K562 (cell line): ENCODE results near the gene TOM1L1. TPM values are rescaled to one million over a fixed set of nuclear protein-coding genes. Genes with fewer than 3 reads are reported as not detected.

Experiments
- FOXM1 ChIP-seq, 2 experiments: fragments of 450-650 bp in 1 of 2; sonication (generic) in 1 of 2; formaldehyde crosslinking in 1 of 2; IDR thresholded peaks; 2 replicates each; pipeline versions ENCODE4 v1.6.1 to v1.9.0; 2017 to 2022; ENCODE audit warnings: low read depth in 2 of 2, mild to moderate bottlenecking in 2 of 2, missing genetic modification reagents in 1 of 2, moderate library complexity in 1 of 2
- HEY1 ChIP-seq: fragments of 250-450 bp; sonication (Bioruptor Pico); IDR thresholded peaks from 2 replicates; pipeline ENCODE4 v1.5.0; 2020; ENCODE audit warnings: mild to moderate bottlenecking, moderate library complexity, borderline replicate concordance
- MYC ChIP-seq, 2 experiments: fragments of 250-450 bp in 1 of 2; sonication (Bioruptor Pico) in 1 of 2; IDR thresholded peaks; 2 replicates each; pipeline versions ENCODE4 v1.5.1 to v1.6.1; 2012 to 2021; ENCODE audit warnings: low read depth in 2 of 2, borderline replicate concordance in 1 of 2, improper control_type of control experiment in 1 of 2, low read length in 1 of 2, mild to moderate bottlenecking in 1 of 2, moderate library complexity in 1 of 2
- ZBTB8A ChIP-seq: fragments of 450-650 bp; IDR thresholded peaks from 2 replicates; pipeline ENCODE4 v1.6.1; 2018; ENCODE audit warnings: mild to moderate bottlenecking, moderate library complexity; ENCODE audit not compliant: partially characterized antibody
- ZNF134 ChIP-seq: fragments of 250-450 bp; sonication (Bioruptor Pico); conservative IDR thresholded peaks from 2 replicates; pipeline ENCODE4 v1.4.0; 2020
- polyA plus RNA-seq, 8 experiments: library from polyadenylated mRNA; depleted of rRNA in 4 of 8; stranded (reverse) in 5 of 8; unstranded in 3 of 8; fragments of >200 nt; fragmentation: Nextera tagmentation in 2 of 8; fragmentation: Illumina TruSeq in 1 of 8; extraction: Ambion mirVana in 2 of 8; extraction: Trizol in 1 of 8; gene quantifications; 2 replicates each; pipeline versions ENCODE4 v1.2.1 to v1.2.3, GENCODE V29; 2011 to 2014; ENCODE audit warnings: inconsistent platforms in 1 of 8, missing spikeins in 1 of 8
- total RNA-seq, 7 experiments: library from RNA; depleted of rRNA in 6 of 7; stranded (reverse); fragments of >200 nt in 6 of 7; fragmentation: Illumina TruSeq in 2 of 7; extraction: Trizol in 2 of 7; gene quantifications; 2 replicates each; pipeline versions ENCODE4 v1.2.1 to v1.2.3, GENCODE V29; 2011 to 2021; ENCODE audit warnings: low replicate concordance in 1 of 7
- TF ChIP-seq, protein P1 (sequence below): fragments of 450-650 bp; IDR thresholded peaks from 2 replicates; pipeline ENCODE4 v1.6.1; 2016; ENCODE audit warnings: low read depth, mild to moderate bottlenecking, moderate library complexity
- TF ChIP-seq, protein P2 (sequence below), 2 experiments: fragments of 450-650 bp; conservative IDR thresholded peaks; 2 replicates each; pipeline ENCODE4 v1.6.1; 2017; ENCODE audit warnings: mild to moderate bottlenecking in 2 of 2, moderate library complexity in 2 of 2
- TF ChIP-seq, protein P3 (sequence below), 2 experiments: fragments of 150-350 bp in 1 of 2; IDR thresholded peaks; 2 replicates each; pipeline ENCODE4 v1.6.1; 2012 to 2016; ENCODE audit warnings: low read depth in 2 of 2, low read length in 2 of 2, mild to moderate bottlenecking in 1 of 2, moderate library complexity in 1 of 2

Gene TOM1L1
- total and polyA plus RNA-seq, 9 of the 15 experiments (the other 6 are each of a cell fraction or from before 2014, with no cell fraction given), result 21.3 to 74.3 (median 31.0) TPM

DNA sequence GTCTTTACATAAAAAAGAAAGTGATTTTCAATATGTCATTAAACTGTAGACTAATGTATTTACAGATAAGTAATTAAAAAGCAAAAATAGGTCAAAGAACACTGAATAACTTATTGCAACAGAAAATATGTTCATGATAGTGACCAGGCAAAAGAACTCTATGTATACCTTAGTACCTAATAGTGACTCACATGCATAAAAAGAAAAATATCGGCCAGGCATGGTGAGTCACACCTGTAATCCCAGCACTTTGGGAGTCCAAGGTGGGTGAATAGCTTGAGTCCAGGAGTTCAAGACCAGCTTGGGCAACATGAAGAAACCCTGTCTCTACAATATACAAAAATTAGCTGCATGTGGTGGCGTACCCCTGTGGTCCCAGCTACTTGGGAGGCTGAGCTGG lies 33.0 kb upstream of the TOM1L1 start (continued):
- no peak for TF ChIP-seq ZBTB8A
- TF ChIP-seq, protein P1, sequence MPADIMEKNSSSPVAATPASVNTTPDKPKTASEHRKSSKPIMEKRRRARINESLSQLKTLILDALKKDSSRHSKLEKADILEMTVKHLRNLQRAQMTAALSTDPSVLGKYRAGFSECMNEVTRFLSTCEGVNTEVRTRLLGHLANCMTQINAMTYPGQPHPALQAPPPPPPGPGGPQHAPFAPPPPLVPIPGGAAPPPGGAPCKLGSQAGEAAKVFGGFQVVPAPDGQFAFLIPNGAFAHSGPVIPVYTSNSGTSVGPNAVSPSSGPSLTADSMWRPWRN, result no peak
- TF ChIP-seq HEY1 (CRISPR knock-in tag), result no peak
- no peak for TF ChIP-seq FOXM1 (IDR thresholded peaks at IDR 0.05; ENCODE audit: low read depth)
- TF ChIP-seq FOXM1 (CRISPR knock-in tag; IDR thresholded peaks at IDR 0.05; ENCODE audit: low read depth), result no peak
- TF ChIP-seq ZNF134 (CRISPR knock-in tag), result no peak
- TF ChIP-seq, protein P2, sequence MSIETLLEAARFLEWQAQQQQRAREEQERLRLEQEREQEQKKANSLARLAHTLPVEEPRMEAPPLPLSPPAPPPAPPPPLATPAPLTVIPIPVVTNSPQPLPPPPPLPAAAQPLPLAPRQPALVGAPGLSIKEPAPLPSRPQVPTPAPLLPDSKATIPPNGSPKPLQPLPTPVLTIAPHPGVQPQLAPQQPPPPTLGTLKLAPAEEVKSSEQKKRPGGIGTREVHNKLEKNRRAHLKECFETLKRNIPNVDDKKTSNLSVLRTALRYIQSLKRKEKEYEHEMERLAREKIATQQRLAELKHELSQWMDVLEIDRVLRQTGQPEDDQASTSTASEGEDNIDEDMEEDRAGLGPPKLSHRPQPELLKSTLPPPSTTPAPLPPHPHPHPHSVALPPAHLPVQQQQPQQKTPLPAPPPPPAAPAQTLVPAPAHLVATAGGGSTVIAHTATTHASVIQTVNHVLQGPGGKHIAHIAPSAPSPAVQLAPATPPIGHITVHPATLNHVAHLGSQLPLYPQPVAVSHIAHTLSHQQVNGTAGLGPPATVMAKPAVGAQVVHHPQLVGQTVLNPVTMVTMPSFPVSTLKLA (conservative IDR thresholded peaks at IDR 0.05), result no peak
- TF ChIP-seq MYC (IDR thresholded peaks at IDR 0.05; ENCODE audit: low read depth, low read length), result no peak
- TF ChIP-seq MYC (CRISPR knock-in tag; IDR thresholded peaks at IDR 0.05; ENCODE audit: borderline replicate concordance, low read depth), result no peak
- TF ChIP-seq, protein P3, sequence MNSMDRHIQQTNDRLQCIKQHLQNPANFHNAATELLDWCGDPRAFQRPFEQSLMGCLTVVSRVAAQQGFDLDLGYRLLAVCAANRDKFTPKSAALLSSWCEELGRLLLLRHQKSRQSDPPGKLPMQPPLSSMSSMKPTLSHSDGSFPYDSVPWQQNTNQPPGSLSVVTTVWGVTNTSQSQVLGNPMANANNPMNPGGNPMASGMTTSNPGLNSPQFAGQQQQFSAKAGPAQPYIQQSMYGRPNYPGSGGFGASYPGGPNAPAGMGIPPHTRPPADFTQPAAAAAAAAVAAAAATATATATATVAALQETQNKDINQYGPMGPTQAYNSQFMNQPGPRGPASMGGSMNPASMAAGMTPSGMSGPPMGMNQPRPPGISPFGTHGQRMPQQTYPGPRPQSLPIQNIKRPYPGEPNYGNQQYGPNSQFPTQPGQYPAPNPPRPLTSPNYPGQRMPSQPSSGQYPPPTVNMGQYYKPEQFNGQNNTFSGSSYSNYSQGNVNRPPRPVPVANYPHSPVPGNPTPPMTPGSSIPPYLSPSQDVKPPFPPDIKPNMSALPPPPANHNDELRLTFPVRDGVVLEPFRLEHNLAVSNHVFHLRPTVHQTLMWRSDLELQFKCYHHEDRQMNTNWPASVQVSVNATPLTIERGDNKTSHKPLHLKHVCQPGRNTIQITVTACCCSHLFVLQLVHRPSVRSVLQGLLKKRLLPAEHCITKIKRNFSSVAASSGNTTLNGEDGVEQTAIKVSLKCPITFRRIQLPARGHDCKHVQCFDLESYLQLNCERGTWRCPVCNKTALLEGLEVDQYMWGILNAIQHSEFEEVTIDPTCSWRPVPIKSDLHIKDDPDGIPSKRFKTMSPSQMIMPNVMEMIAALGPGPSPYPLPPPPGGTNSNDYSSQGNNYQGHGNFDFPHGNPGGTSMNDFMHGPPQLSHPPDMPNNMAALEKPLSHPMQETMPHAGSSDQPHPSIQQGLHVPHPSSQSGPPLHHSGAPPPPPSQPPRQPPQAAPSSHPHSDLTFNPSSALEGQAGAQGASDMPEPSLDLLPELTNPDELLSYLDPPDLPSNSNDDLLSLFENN (IDR thresholded peaks at IDR 0.05; ENCODE audit: low read depth in 2 of 2, low read length in 2 of 2), result no peak
